ENCODE results near the gene TMX2. TPM values are rescaled to one million over a fixed set of nuclear protein-coding genes. Genes with fewer than 3 reads are reported as not detected.
A peak's percentile ranks its signal among the peaks of the same experiment; 100 is the strongest.

The TMX2 gene
- total and polyA plus RNA-seq, 10 of the 15 experiments (the other 5 are each of a cell fraction or from before 2014, with no cell fraction given), result 64.3 to 134 (median 91.6) TPM

GRCh38 chr11:57751676-57752253, 39.4 kb downstream of the TMX2 start, which contains the start of gene BTBD18:
TSS of gene BTBD18 (minus strand) at chr11:57751819. CDS start at chr11:57751188, 631 bp downstream.
- POLR2A ChIA-PET, result interaction anchor here (0.7 to 1.4 kb wide), 4 partner anchors 10 to 767 kb away, joined by 3 to 6 read pairs (median 4); partner anchors contain the start of gene CTNND1
- TF ChIP-seq RAD21 (IDR thresholded peaks at IDR 0.05; ENCODE audit: insufficient read depth, low read depth, low read length), result peak; percentile 63
- TF ChIP-seq HDAC2 (IDR thresholded peaks at IDR 0.05), result no peak
- no peak for TF ChIP-seq TBL1XR1 (IDR thresholded peaks at IDR 0.05; ENCODE audit: low read depth, low read length)
- TF ChIP-seq SMC3 (IDR thresholded peaks at IDR 0.05; ENCODE audit: borderline replicate concordance, low read length), result peak; percentile 78; the same call in 1 of the 2 replicates
- 0 out of 2 replicates have a peak, but pooled peaks have one; percentile 36 for TF ChIP-seq NBN (IDR thresholded peaks at IDR 0.05)
- TF ChIP-seq JUND (IDR thresholded peaks at IDR 0.05; ENCODE audit: low read depth, low read length), result no peak
- TF ChIP-seq POLR2A (IDR thresholded peaks at IDR 0.05; ENCODE audit: low read depth, low read length), result no peak
- TF ChIP-seq CTCF (IDR thresholded peaks at IDR 0.05 in 2 of 3, conservative IDR thresholded peaks at IDR 0.05 in 1 of 3; ENCODE audit: control insufficient read depth in 2 of 3, extremely low read depth in 1 of 3, insufficient read depth in 1 of 3, low read depth in 3 of 3, low read length in 3 of 3), result peak; percentile 38 to 50 (median 50); a peak in 5 of 6 replicates
- TF ChIP-seq ZBTB33 (IDR thresholded peaks at IDR 0.05), result peak; percentile 70; the same call in 1 of the 2 replicates
- 0 out of 2 replicates have a peak, but pooled peaks have one; percentile 17 for TF ChIP-seq MXI1 (IDR thresholded peaks at IDR 0.05; ENCODE audit: low read depth, low read length)
- TF ChIP-seq ELK1 (IDR thresholded peaks at IDR 0.05; ENCODE audit: low read depth, low read length), result no peak
- TF ChIP-seq RB1 (IDR thresholded peaks at IDR 0.05; ENCODE audit: borderline replicate concordance), result no peak
- TF ChIP-seq NR2F1 (conservative IDR thresholded peaks at IDR 0.05), result no peak
- WGBS (ENCODE audit: insufficient coverage, insufficient replicate concordance, low lambda C conversion rate, missing lambda C conversion rate), result 67% methylated on average over 10 of the region's 10 CpGs

More at GRCh38 chr11:57751676-57752253, 39.4 kb downstream of the TMX2 start, which contains the start of gene BTBD18:
- intact Hi-C loops (cut with micrococcal nuclease; ENCODE audit: unreplicated experiment), result loop anchor here (1.0 kb wide), 1 partner anchor 49 kb away; no protein-coding TSS in a partner anchor
- H3K4me3 ChIP-seq, result no peak within 1 kb of the TSS
- no peak within 1 kb of the TSS for H3K4me2 ChIP-seq (ENCODE audit: control insufficient read depth, insufficient read depth)
- SMC1A ChIA-PET (ENCODE audit: uncharacterized antibody, unreplicated experiment), result interaction anchor here (0.5 to 3.3 kb wide), 18 partner anchors 9 to 774 kb away, joined by 3 to 58 read pairs (median 4); partner anchors contain the start of genes CTNND1 and SELENOH
- CTCF ChIA-PET, result interaction anchor here (0.7 to 12.2 kb wide), 17 partner anchors 10 to 878 kb away, joined by 3 to 227 read pairs (median 5); partner anchors contain the start of genes CTNND1, MED19 and SELENOH
- in situ Hi-C loops (cut with MboI), result no loop called here
- no peak within 1 kb of the TSS for H3K9ac ChIP-seq (ENCODE audit: control insufficient read depth, insufficient read depth, low read length)
- BruUV-seq (replicated peaks), result no TSS peak
- H3K9me3 ChIP-seq (replicated peaks; ENCODE audit: control insufficient read depth, insufficient read depth, low read length), result no peaks in the 10 kb centered on the region; the same call in 2 of the 3 replicates
- H2AFZ ChIP-seq (ENCODE audit: control insufficient read depth, low read depth, low read length), result no peak within 1 kb of the TSS
- DNase-seq (ENCODE audit: low read depth, low spot score), result no peak
- RAD21 ChIA-PET (ENCODE audit: unreplicated experiment), result interaction anchor here (1.0 to 3.2 kb wide), 6 partner anchors 9 to 761 kb away, joined by 3 to 69 read pairs (median 6); partner anchors contain the start of gene CTNND1
- no peaks in the 10 kb centered on the region for H3K4me1 ChIP-seq (ENCODE audit: control insufficient read depth, insufficient read depth, low read length)
- no peaks in the 10 kb centered on the region; a peak in 1 of 4 replicates for H3K36me3 ChIP-seq (ENCODE audit: control insufficient read depth in 2 of 2, insufficient read depth in 2 of 2, low read length in 1 of 2)
- FAIRE-seq, result peak; percentile 52
- H3K79me2 ChIP-seq (ENCODE audit: control insufficient read depth, insufficient read depth, low read length), result no peaks in the 10 kb centered on the region
- H4K20me1 ChIP-seq (ENCODE audit: control insufficient read depth, insufficient read depth), result no peaks in the 10 kb centered on the region
- no peak within 1 kb of the TSS for H3K27ac ChIP-seq (ENCODE audit: control insufficient read depth, insufficient read depth)
- ATAC-seq, result peak; percentile 93
- H3K27me3 ChIP-seq (replicated peaks in 1 of 2; ENCODE audit: control insufficient read depth in 2 of 2, insufficient read depth in 2 of 2, low read length in 1 of 2), result no peaks in the 10 kb centered on the region
